HG03103 (cell line): ENCODE data around the gene SMC3.

ENCODE experiments used
- ATAC-seq: cut with Tn5 transposase; IDR thresholded peaks from one replicate; pipeline ENCODE4 v1.9.1; 2021; ENCODE audit warnings: low read depth; ENCODE audit not compliant: unreplicated experiment

SMC3 gene

DNA sequence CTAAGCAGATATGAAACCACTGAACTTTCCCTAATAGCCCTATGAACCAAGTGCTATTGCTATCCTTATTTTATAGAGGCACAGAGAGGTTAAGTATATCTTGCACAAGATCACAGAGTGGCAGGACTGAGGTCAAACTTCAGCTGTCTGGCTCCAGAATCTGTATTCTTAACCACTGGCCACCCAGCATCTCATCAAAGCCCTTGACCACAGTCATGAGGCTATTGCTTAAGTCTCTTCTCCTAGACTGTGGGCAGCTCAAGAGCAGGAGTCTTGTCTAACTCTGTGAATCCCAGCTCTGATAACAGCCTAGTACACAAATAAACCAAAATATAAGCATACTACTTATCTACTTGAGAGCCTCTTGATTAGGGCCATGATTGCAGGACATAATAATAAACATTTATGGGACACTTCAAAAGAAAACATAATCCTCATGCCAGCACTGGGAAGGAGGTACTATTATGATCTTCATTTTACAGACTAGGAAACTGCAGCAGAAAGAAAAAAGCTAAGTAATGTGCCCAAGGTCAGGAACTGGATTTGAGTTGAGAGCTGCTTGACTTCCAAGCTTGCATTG, 22.4 kb upstream of the SMC3 start:
- ATAC-seq = no peak

- no peak for ATAC-seq
Observed at GRCh38 chr10:110546077-110546476, 21.4 kb upstream of the SMC3 start.

DNA sequence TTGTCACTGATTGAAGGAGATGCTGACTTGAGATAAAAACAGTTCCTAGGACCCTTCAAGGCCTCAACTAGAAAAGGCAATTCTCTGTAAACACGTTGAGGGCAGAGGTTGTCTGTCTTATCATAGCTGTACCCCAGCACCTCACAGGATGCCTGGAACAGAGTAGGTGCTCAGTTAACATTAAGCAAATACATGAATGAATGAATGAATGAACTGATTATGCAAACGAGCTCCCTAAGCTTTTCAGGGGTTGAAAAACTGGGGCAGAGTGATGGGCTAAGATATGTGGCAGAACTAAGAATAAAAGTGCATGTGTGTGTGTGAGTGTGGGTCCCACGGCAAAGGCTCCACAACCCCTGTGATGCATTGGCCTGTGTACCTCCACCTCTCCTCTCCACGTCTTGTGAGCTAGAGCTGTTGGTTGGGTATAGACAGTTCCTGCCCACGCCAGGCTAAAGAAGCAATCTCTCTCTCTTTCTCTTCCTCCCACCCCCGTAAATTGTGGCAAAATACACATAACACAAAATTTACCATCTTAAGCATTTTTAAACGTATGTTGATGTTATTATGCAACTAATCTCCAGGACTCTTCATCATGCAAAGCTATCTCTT, 20.9 kb upstream of the SMC3 start:
- no peak for ATAC-seq

DNA sequence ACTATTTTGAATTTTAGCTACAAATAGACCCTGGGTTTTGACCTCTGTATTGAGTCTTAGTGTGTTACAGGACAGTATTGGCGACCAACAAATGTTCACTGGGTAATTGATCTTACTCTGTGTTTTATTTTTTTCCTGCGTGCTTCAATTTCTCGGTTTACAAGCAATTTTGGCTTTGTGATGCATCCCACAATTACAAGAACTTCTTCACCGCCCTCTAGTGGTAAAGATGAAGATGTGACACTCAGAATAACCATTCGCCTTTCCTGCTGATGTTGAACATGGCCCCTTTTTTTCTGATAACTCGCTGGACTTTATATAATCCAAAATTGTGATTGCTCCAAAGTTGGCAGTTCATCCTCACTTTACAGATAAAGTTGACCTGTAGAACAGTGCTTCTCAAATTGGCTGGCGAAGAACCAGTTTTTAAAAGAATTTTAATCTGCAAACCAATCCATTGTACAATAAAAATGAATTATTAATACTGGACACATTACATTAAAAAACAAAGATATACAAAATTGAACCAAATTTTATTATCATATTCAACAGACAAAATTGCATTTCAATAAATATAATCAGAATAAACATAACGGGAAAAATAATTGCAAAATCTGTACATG, 20.2 kb upstream of the SMC3 start:
- ATAC-seq = no peak

GRCh38 chr10:110548002-110548401, 19.5 kb upstream of the SMC3 start:
- no peak for ATAC-seq

- ATAC-seq = no peak
Observed at GRCh38 chr10:110549211-110549610, 18.3 kb upstream of the SMC3 start.

DNA sequence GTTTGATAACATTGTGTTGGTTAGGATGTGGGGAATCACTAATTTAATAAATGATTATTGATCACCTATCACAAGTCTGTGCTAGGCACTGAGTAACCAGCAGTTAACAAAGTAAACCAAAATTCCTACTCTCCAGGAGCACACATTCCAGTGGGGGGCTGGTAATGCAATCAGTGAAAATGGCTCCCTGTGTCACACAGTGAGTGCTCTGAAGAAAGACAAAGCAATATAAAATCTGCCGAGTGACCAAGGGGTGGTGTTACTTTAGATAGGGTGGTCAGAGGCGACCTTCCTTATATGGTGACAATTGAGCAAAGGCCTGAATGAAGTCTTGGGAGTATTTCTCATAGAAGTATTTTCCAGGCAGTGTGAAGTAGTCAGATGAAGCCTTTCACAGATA, 13.6 kb upstream of the SMC3 start:
- ATAC-seq = no peak

DNA sequence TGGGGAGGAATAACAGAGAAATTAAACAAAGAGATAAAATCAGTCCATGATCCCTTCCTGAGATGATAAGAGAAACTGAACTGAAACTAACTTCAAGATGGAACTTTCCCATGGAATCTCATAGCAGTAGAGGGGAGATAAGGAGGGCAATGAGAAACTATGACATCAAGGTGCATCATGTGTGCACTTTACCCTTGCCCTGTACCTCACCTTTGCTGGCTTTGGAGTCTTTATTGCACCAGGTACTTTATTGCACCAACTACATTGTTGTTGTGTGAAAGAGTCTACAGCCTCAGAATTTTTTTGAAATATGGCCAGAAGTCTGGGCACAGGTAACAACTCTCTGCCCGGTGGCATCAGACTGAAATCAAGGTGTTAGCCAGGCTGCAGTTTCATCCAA, 11.2 kb upstream of the SMC3 start:
- no peak for ATAC-seq

DNA sequence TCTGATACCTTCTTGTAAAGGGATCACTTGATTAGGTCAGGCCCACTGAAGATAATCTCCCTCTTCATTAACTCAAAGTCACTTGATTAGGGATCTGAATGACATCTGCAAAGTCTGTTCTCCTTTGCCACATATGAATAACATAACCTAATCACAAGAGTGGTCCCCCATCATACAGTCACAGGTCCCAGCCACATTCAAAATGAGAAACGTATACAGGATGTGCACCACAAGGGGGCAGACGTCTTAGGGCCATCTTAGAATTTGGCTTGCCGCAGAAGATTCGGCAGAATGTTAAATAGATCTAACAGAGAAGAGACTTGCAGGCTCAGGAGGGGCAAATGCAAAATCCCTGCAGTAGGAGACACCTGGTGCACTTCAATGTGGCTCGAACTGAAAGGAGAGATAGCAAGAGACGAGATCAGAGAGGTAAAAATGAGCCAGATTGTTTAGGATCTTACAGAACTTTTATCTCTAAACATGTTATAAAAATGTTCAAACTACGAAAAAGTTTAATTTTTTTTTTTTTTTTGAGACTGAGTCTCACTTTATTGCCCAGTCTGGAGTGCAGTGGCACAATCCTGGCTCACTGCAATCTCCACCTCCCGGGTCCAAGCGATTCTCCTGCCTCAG, 10.4 kb upstream of the SMC3 start:
- ATAC-seq = no peak

DNA sequence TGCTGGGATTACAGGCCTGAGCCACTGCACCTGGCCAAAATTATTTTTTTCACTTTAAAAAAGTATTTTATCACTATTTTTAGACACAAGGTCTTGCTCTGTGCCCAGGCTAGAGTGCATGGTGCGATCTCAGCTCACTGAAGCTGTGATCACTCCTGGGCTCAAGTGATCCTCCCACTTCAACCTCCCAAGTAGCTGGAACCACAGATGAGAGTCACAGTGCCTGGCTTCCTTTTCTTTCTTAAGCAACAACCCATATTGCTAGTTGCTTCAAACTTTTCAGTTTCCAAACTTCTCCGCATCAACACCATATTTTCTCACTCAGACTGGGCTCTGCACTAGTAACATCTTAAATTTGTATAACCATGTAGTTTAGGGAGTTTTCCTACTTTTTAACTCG, 9.5 kb upstream of the SMC3 start:
- ATAC-seq = no peak

- ATAC-seq = no peak
Observed at GRCh38 chr10:110560012-110560411, 7.5 kb upstream of the SMC3 start.

GRCh38 chr10:110561292-110561691, 6.2 kb upstream of the SMC3 start:
- ATAC-seq = no peak

- ATAC-seq = no peak
Observed at GRCh38 chr10:110562348-110562747, 5.1 kb upstream of the SMC3 start.

DNA sequence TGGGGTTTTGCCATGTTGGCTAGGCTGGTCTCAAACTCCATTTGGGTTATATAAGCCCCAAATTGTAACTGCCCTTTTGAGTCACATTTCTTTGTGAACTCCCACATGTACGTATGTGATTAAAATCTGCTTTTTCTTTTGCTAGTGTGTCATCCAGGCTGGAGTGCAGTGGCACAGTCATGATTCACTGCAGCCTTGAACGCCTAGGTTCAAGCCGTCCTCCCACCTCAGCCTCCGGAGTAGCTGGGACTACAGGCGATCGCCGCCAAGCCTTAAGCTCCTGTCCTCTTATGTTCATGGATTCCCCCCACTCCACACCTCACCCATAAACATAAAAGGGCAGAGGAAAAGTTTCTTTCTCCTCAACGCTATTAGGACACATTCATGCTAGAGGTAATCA, 4.4 kb upstream of the SMC3 start:
- ATAC-seq = no peak

DNA sequence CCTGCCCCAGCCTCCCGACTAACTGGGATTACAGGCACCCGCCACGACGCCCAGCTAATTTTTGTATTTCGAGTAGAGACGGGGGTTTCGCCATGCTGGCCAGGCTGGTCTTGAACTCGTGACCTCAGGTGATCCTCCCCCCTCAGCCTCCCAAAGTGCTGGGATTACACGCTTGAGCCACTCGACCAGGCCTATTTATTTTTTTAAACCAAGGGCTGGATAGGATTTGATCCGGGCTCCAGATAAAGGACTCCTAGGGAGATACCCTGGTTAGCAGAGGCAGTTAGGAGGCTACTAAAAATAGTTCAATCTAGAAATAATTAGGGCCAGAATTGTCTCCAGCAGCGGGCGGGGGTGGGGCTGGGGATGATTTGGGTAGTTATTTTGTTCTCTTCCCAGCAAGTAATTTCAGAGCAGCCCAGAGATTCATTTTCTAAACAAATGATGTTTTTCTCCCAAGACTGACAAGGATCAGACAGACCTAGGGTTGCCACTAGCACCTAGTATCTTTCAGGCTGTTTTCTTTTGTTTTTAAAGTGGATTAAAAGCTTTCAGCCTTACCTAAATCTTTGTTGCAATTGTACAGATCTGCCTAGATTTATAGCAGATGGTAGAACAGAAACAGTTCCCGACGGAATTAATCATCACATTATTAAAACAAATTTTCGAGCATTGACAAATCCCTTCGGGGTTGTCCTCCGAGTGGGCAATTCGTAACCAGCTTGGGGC, 859 bp upstream of the SMC3 start:
- ATAC-seq = no peak

- peak; percentile 19 for ATAC-seq
Observed at GRCh38 chr10:110568055-110568735, 700 bp downstream of the SMC3 start.

DNA sequence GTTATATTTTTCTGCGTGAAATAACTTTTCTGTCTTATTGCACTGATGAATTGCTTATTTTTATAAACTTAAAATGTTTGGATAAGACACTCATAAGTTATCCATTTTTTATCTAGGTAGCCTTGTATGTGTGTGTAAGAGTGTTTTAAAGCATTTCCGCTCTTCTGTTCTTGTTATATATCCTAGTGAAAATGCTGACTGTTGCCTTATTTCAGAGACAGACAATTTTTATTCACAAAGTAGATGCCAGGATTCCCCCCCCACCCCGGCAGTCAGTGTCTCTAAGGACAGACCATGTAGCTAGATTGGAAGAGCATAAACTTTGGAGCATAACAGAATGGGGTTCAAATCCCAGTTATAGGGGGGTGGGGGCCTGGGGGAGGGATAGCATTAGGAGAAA, 1.6 kb downstream of the SMC3 start:
- ATAC-seq = no peak

- no peak for ATAC-seq
Observed at GRCh38 chr10:110569736-110570135, 2.2 kb downstream of the SMC3 start.

DNA sequence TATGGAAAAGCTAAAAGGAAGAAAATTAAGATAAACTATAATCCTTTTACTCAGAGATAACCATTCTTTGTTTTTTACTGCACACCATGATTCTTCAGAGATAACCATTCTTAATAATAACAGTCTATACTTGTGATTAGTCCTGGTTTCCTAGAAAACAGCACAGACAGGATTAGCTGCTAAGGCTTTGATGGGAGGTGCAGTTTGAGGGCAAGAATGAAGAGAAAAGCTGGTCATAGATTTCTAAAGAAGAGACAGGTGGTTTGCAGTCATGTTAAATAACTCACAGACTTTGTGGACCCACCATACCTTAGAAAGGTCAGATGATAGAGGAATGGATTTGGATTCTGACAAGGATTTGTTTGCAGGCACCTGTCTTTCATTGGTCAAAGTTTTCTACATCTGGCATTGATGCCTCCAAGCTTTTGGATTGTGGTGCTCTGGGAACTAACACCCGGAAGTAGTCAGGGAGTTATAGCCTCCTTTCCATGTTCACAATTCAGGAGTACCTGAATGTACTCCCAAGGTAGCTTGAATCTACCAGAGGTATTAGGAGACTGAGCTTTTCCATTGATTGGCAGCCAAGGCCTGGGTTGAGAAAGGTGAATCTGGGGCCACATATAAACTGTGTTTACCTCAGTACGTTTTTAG, 3.7 kb downstream of the SMC3 start:
- no peak for ATAC-seq

GRCh38 chr10:110572862-110573261, 5.4 kb downstream of the SMC3 start:
- ATAC-seq = no peak
